ENCODE measurements around the gene PLCD1. TPM values are rescaled to one million over a fixed set of nuclear protein-coding genes. Genes with fewer than 3 reads are reported as not detected.

PLCD1 gene
- total and polyA plus RNA-seq, 2 of the 13 experiments (the other 11 are each of a cell fraction or from before 2014, with no cell fraction given), result 10.1 to 12.4 TPM

- no peak for TF ChIP-seq ZNF781 (CRISPR knock-in tag; IDR thresholded peaks at IDR 0.05; ENCODE audit: borderline replicate concordance, not compliant biosample characterization)
- TF ChIP-seq NR2F1 (CRISPR knock-in tag; IDR thresholded peaks at IDR 0.05), result peak in 1 of 2 experiments; percentile 2; a peak in 1 of 4 replicates
- no peak for TF ChIP-seq SIX1 (CRISPR knock-in tag; IDR thresholded peaks at IDR 0.05; ENCODE audit: borderline replicate concordance)
- no peak for TF ChIP-seq ZNF124 (CRISPR knock-in tag; IDR thresholded peaks at IDR 0.05)
- 0 out of 2 replicates have a peak, but pooled peaks have one; percentile 49 for TF ChIP-seq ZFY (CRISPR knock-in tag; IDR thresholded peaks at IDR 0.05)
- peak; percentile 44; the same call in 1 of the 2 replicates for TF ChIP-seq ZNF609 (CRISPR knock-in tag; IDR thresholded peaks at IDR 0.05; ENCODE audit: borderline replicate concordance)
- TF ChIP-seq SP1 (IDR thresholded peaks at IDR 0.05), result no peak
- TF ChIP-seq SP1 (CRISPR knock-in tag; IDR thresholded peaks at IDR 0.05), result no peak
- peak; percentile 68; the same call in 1 of the 2 replicates for TF ChIP-seq ZNF503 (CRISPR knock-in tag; IDR thresholded peaks at IDR 0.05)
- TF ChIP-seq SAP130 (CRISPR knock-in tag; IDR thresholded peaks at IDR 0.05; ENCODE audit: low read depth), result peak; percentile 61
- peak; percentile 10; the same call in 1 of the 2 replicates for TF ChIP-seq ZNF547 (CRISPR knock-in tag; IDR thresholded peaks at IDR 0.05)
- TF ChIP-seq REST (IDR thresholded peaks at IDR 0.05; ENCODE audit: borderline replicate concordance in 1 of 2, low read depth in 1 of 2, low read length in 2 of 2), result peak in 1 of 2 experiments; percentile 3; a peak in 1 of 4 replicates
- TF ChIP-seq TRIM24 (CRISPR knock-in tag; IDR thresholded peaks at IDR 0.05), result 0 out of 2 replicates have a peak, but pooled peaks have one; percentile 25
- TF ChIP-seq KLF11 (CRISPR knock-in tag; IDR thresholded peaks at IDR 0.05), result peak; percentile 76; the same call in 1 of the 2 replicates
Observed at GRCh38 chr3:38005076-38006020, 24.1 kb downstream of the PLCD1 start (continued).

Data from HepG2 (cell line).